SK-N-SH (cell line): ENCODE measurements around the gene RYR3. TPM values are rescaled to one million over a fixed set of nuclear protein-coding genes. Genes with fewer than 3 reads are reported as not detected.

Source experiments
- CTCF ChIA-PET: fragments of 300-600, 350-600 bp; formaldehyde crosslinking; extraction: SDS; loops from one replicate; lab custom pipeline; 2021; lab: Yijun Ruan, JAX
- POLR2A ChIA-PET: fragments of 350-600 bp; sonication (Branson Sonifier 250); formaldehyde crosslinking; extraction: SDS; loops from one replicate; lab custom pipeline; 2020; ENCODE audit warnings: antibody characterized with exemption, inconsistent platforms; lab: Yijun Ruan, JAX
- DNase-seq: peaks from one replicate; pipeline ENCODE4 v3.0.0; 2012
- H2AFZ ChIP-seq: fragments of 200-600 bp; sonication (generic); 2 replicates; pipeline ENCODE4 v1.8.1; 2016; ENCODE audit warnings: antibody characterized with exemption, mild to moderate bottlenecking, low read depth
- H3F3A ChIP-seq: fragments of 200-600 bp; sonication (generic); replicated peaks from 2 replicates; pipeline ENCODE3; 2016; ENCODE audit warnings: antibody characterized with exemption, mild to moderate bottlenecking; ENCODE audit not compliant: insufficient read depth
- H3K27ac ChIP-seq, 2 experiments: fragments of 200-500 bp in 1 of 2; fragments of 200-600 bp in 1 of 2; sonication (Bioruptor generic) in 1 of 2; sonication (generic), shearing (Covaris generic) in 1 of 2; 2 replicates each; pipeline versions ENCODE4 v1.5.1 to v1.6.1; 2014 to 2016; ENCODE audit warnings: low read depth in 2 of 2, inconsistent platforms in 1 of 2, low read length in 1 of 2, mild to moderate bottlenecking in 1 of 2, mixed read lengths in 1 of 2
- H3K27me3 ChIP-seq: fragments of 200-600 bp; sonication (generic), shearing (Covaris generic); 2 replicates; pipeline ENCODE4 v1.6.1; 2016; ENCODE audit warnings: mixed run types; ENCODE audit not compliant: insufficient read depth
- H3K36me3 ChIP-seq, 2 experiments: fragments of 200-500 bp in 1 of 2; fragments of 200-600 bp in 1 of 2; sonication (Bioruptor generic) in 1 of 2; sonication (generic) in 1 of 2; replicated peaks in 1 of 2; 2 replicates each; pipeline versions ENCODE3 to v1.5.1; 2014 to 2016; ENCODE audit warnings: low read length in 1 of 2, mild to moderate bottlenecking in 1 of 2; ENCODE audit not compliant: insufficient read depth in 2 of 2, control insufficient read depth in 1 of 2
- H3K4me1 ChIP-seq, 2 experiments: fragments of 200-500 bp in 1 of 2; fragments of 200-600 bp in 1 of 2; sonication (Bioruptor generic) in 1 of 2; sonication (generic), shearing (Covaris generic) in 1 of 2; 2 replicates each; pipeline versions ENCODE4 v1.5.1 to v1.6.1; 2014 to 2016; ENCODE audit warnings: low read depth in 1 of 2, low read length in 1 of 2, mixed run types in 1 of 2; ENCODE audit not compliant: insufficient read depth in 2 of 2, control insufficient read depth in 1 of 2
- H3K4me2 ChIP-seq: fragments of 200-600 bp; sonication (generic), shearing (Covaris generic); 2 replicates; pipeline ENCODE4 v1.6.1; 2017; ENCODE audit warnings: mixed run types
- H3K4me3 ChIP-seq, 2 experiments: fragments of 200-500 bp in 1 of 2; fragments of 200-600 bp in 1 of 2; sonication (Bioruptor generic) in 1 of 2; sonication (generic), shearing (Covaris generic) in 1 of 2; 2 replicates each; pipeline versions ENCODE4 v1.5.1 to v1.8.1; 2014 to 2016; ENCODE audit warnings: low read depth in 2 of 2, inconsistent platforms in 1 of 2, low read length in 1 of 2, mild to moderate bottlenecking in 1 of 2, mixed read lengths in 1 of 2, moderate library complexity in 1 of 2
- H3K79me2 ChIP-seq: fragments of 200-600 bp; sonication (generic); 2 replicates; pipeline ENCODE4 v1.8.1; 2017; ENCODE audit warnings: mild to moderate bottlenecking; ENCODE audit not compliant: insufficient read depth
- H3K9ac ChIP-seq: fragments of 200-600 bp; sonication (generic); 2 replicates; pipeline ENCODE4 v1.6.1; 2017; ENCODE audit warnings: mixed run types
- H3K9me2 ChIP-seq: fragments of 200-600 bp; sonication (generic); 2 replicates; pipeline ENCODE4 v1.6.1; 2017; ENCODE audit warnings: mixed run types
- H3K9me3 ChIP-seq: fragments of 200-600 bp; sonication (generic); 2 replicates; pipeline ENCODE4 v1.6.1; 2017; ENCODE audit warnings: mixed run types, mild to moderate bottlenecking, moderate library complexity
- H4K20me1 ChIP-seq: fragments of 200-600 bp; sonication (generic); 2 replicates; pipeline ENCODE4 v1.6.1; 2017; ENCODE audit warnings: mild to moderate bottlenecking, mixed run types; ENCODE audit not compliant: insufficient read depth
- EP300 ChIP-seq, 2 experiments: IDR thresholded peaks; 2 replicates each; pipeline versions ENCODE4 v1.4.0 to v1.6.1; 2012; ENCODE audit warnings: borderline replicate concordance in 1 of 2, low read depth in 1 of 2, low read length in 1 of 2
- FOSL2 ChIP-seq: IDR thresholded peaks from 2 replicates; pipeline ENCODE4 v1.4.0; 2012; ENCODE audit warnings: low read depth, mild to moderate bottlenecking, moderate library complexity, borderline replicate concordance
- FOXJ3 ChIP-seq: sonication (generic); formaldehyde crosslinking; IDR thresholded peaks from 2 replicates; pipeline ENCODE4 v1.5.1; 2020; ENCODE audit warnings: mild to moderate bottlenecking, missing genetic modification reagents
- FOXM1 ChIP-seq: IDR thresholded peaks from 2 replicates; pipeline ENCODE4 v1.4.0; 2012; ENCODE audit warnings: low read depth, mild to moderate bottlenecking
- JUND ChIP-seq: IDR thresholded peaks from 2 replicates; pipeline ENCODE4 v1.4.0; 2012
- MEF2A ChIP-seq: IDR thresholded peaks from 2 replicates; pipeline ENCODE4 v1.4.0; 2012; ENCODE audit warnings: low read depth, borderline replicate concordance
- PBX3 ChIP-seq: IDR thresholded peaks from 2 replicates; pipeline ENCODE4; 2012
- RFX5 ChIP-seq: IDR thresholded peaks from 2 replicates; pipeline ENCODE4 v1.6.1; 2012; ENCODE audit warnings: mild to moderate bottlenecking, improper control_type of control experiment, low read length
- TCF12 ChIP-seq: IDR thresholded peaks from 2 replicates; pipeline ENCODE4 v1.4.0; 2012
- WGBS: methylation state at CpG from one replicate; pipeline ENCODE4 v1.1.6; 2017; ENCODE audit warnings: low lambda C conversion rate; 5-methylcytosine and 5-hydroxymethylcytosine counted together
- polyA plus RNA-seq, 3 experiments: library from polyadenylated mRNA; depleted of rRNA; stranded (reverse); fragments of >200 nt; gene quantifications; 2 replicates each; pipeline ENCODE4 v1.2.3, GENCODE V29; 2012
- TF ChIP-seq, protein P1 (sequence below): IDR thresholded peaks from 2 replicates; pipeline ENCODE4 v1.4.0; 2012; ENCODE audit warnings: low read depth, borderline replicate concordance

RYR3 gene
- polyA plus RNA-seq, 1 of the 3 experiments (the other 2 are of a cell fraction): 0.02 TPM

GRCh38 chr15:33908406-33908805 is 597.6 kb downstream of the RYR3 start:
- Histone ChIP-seq H3K4me1 (peaks cover 0 to 23% of the 10 kb centered on the region in 2 experiments), H2AFZ (no peak overlapping the region), H3F3A (peaks cover 30% of the 10 kb centered on the region), H3K4me2 (peak overlapping the region; percentile 71), H3K36me3 (no peaks in the 10 kb centered on the region), H3K4me3 (no peak overlapping the region), H3K27ac (peak overlapping the region in 1 of 2 experiments; percentile 86; a peak in 2 of 4 replicates), H3K79me2 (no peaks in the 10 kb centered on the region), H3K9ac (peak overlapping the region; percentile 49; the same call in 1 of the 2 replicates), H4K20me1 (no peaks in the 10 kb centered on the region), H3K9me3 (no peaks in the 10 kb centered on the region), H3K27me3 (no peaks in the 10 kb centered on the region), H3K9me2 (no peaks in the 10 kb centered on the region)
- 43% methylated on average over 3 of the region's 3 CpGs for WGBS
- peak; percentile 64; the same call in 1 of the 2 replicates for TF ChIP-seq FOSL2
- TF ChIP-seq, protein P1, sequence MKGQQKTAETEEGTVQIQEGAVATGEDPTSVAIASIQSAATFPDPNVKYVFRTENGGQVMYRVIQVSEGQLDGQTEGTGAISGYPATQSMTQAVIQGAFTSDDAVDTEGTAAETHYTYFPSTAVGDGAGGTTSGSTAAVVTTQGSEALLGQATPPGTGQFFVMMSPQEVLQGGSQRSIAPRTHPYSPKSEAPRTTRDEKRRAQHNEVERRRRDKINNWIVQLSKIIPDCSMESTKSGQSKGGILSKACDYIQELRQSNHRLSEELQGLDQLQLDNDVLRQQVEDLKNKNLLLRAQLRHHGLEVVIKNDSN: no peak
- peak; percentile 34; the same call in 1 of the 2 replicates for TF ChIP-seq JUND
- ChIA-PET POLR2A (no interaction called here), CTCF (interaction anchor here (1.7 kb wide), 1 partner anchor 25 kb away, joined by 3 read pairs; no protein-coding TSS in a partner anchor)
- no peak for DNase-seq

DNA sequence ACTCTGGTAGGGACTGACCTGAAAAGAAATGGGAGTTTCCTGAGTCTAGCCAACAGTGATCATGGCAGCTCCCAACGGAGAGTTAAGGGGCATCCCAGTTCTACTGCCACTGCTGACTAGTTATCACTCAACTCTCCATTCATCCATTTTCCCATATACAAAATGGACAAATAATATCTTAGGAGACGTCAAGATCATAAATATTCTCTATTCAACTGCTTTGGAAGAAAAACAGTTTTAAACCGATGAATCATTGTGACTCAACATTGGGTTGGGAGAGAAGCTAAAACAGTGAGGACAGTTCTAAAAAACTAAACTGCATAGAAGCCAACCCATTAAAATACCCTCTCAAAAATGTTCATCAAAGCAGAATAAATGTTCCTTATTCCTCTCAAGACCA is 600.0 kb downstream of the RYR3 start:
- no peaks in the 10 kb centered on the region for H3K9me3 ChIP-seq
- DNase-seq: no peak
- no peak overlapping the region; the same call in 1 of the 2 replicates for H3K9ac ChIP-seq
- TF ChIP-seq PBX3 (peak; percentile 83), TCF12 (peak; percentile 57), FOSL2 (peak; percentile 97), MEF2A (no peak), FOXJ3 (no peak), JUND (peak; percentile 87), FOXM1 (0 out of 2 replicates have a peak, but pooled peaks have one; percentile 18), EP300 (IDR thresholded peaks at IDR 0.05; ENCODE audit: borderline replicate concordance in 1 of 2, low read depth in 1 of 2, low read length in 1 of 2) (peak in 1 of 2 experiments; percentile 67; a peak in 1 of 4 replicates), RFX5 (no peak)
- TF ChIP-seq, protein P1: no peak
- H3K4me3 ChIP-seq: no peak overlapping the region
- ChIA-PET CTCF (no interaction called here), POLR2A (no interaction called here)
- H3K4me2 ChIP-seq: peak overlapping the region; percentile 36
- H3F3A ChIP-seq: peaks cover 30% of the 10 kb centered on the region
- H2AFZ ChIP-seq: no peak overlapping the region
- no peaks in the 10 kb centered on the region for H4K20me1 ChIP-seq
- H3K27ac ChIP-seq: peak overlapping the region in 1 of 2 experiments; percentile 86; a peak in 2 of 4 replicates
- no peaks in the 10 kb centered on the region for H3K27me3 ChIP-seq
- peaks cover 0 to 23% of the 10 kb centered on the region in 2 experiments for H3K4me1 ChIP-seq
- H3K9me2 ChIP-seq: no peaks in the 10 kb centered on the region
- H3K79me2 ChIP-seq: no peaks in the 10 kb centered on the region; the same call in 1 of the 2 replicates
- no peaks in the 10 kb centered on the region for H3K36me3 ChIP-seq
- WGBS: 34% methylated on average over 3 of the region's 3 CpGs
